ENCODE data around the gene MVP. TPM values are rescaled to one million over a fixed set of nuclear protein-coding genes. Genes with fewer than 3 reads are reported as not detected.

The MVP gene
- total RNA-seq, 1 experiment from 2014 or later: 164 TPM

GRCh38 chr16:29836623-29837022 lies 16.4 kb downstream of the MVP start:
- Mint-ChIP-seq H3K4me3 (ENCODE audit: low read depth, unreplicated experiment) (no peak overlapping the region), H3K9me3 (ENCODE audit: low read depth, unreplicated experiment) (no peaks in the 10 kb centered on the region), H3K27ac (ENCODE audit: unreplicated experiment) (no peak overlapping the region), H3K27me3 (ENCODE audit: unreplicated experiment) (no peaks in the 10 kb centered on the region), H3K4me1 (ENCODE audit: low read depth, unreplicated experiment) (no peaks in the 10 kb centered on the region), H3K36me3 (ENCODE audit: insufficient read depth, unreplicated experiment) (peaks cover 79% of the 10 kb centered on the region)
- DNase-seq: no peak
- no TSS peak for BruUV-seq (replicated peaks)
- CTCF ChIA-PET: interaction anchor here (1.1 kb wide), 1 partner anchor 12 kb away, joined by 3 read pairs; no protein-coding TSS in a partner anchor
- TF ChIP-seq CTCF (IDR thresholded peaks at IDR 0.05; ENCODE audit: unreplicated experiment): no peak
- intact Hi-C loops (cut with micrococcal nuclease; ENCODE audit: unreplicated experiment): no loop called here

DNA sequence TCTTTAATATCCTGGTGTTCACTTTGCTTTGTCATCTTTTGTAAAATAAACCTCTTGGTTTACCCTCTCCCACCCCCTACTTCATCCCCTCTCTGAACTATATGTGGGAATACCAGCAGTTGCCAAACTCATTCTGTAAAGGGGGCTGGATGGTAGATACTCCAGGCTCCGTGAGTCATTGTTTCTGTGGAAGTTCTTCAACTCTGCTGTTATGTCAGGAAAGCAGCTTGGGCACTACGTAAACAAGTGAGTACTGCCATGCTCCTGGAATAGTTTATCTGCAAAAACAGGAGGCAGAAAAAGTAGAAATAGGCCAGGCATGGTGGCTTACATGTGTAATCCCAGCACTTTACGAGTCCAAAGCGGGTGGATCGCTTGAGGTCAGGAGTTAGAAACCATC lies 17.6 kb downstream of the MVP start:
- Mint-ChIP-seq H3K4me1 (ENCODE audit: low read depth, unreplicated experiment) (no peaks in the 10 kb centered on the region), H3K9me3 (ENCODE audit: low read depth, unreplicated experiment) (no peaks in the 10 kb centered on the region), H3K36me3 (ENCODE audit: insufficient read depth, unreplicated experiment) (peaks cover 76% of the 10 kb centered on the region), H3K27me3 (ENCODE audit: unreplicated experiment) (no peaks in the 10 kb centered on the region), H3K27ac (ENCODE audit: unreplicated experiment) (no peak overlapping the region), H3K4me3 (ENCODE audit: low read depth, unreplicated experiment) (no peak overlapping the region)
- DNase-seq: no peak
- no TSS peak for BruUV-seq (replicated peaks)
- TF ChIP-seq CTCF (IDR thresholded peaks at IDR 0.05; ENCODE audit: unreplicated experiment): no peak
- CTCF ChIA-PET: interaction anchor here (0.9 to 1.4 kb wide), 2 partner anchors 10 to 21 kb away, joined by 4 read pairs; partner anchors contain the start of gene PAGR1
- intact Hi-C loops (cut with micrococcal nuclease; ENCODE audit: unreplicated experiment): no loop called here

DNA sequence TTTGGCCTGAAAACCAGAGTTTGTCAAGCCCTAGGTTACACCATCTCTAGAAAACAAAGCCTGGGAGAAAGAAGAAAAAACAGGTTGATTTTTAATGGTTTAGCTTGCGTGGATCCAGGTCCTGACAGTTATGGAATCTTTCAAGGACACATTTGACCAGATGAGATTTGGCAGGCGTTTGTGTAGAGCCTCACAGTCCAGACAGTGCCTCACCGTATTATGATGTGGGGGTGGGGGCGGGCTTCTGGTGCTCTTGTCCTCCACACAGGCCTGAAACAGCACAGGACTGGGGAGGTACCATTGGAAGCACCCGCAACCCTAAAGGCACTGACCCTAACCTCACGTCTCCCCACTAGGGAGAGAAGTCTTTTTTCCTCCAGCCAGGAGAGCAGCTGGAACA lies 19.6 kb downstream of the MVP start:
- CTCF ChIA-PET: interaction anchor here (1.0 kb wide), 1 partner anchor 122 kb away, joined by 7 read pairs; the partner anchor contains the start of gene TMEM219
- Mint-ChIP-seq H3K4me1 (ENCODE audit: low read depth, unreplicated experiment) (no peaks in the 10 kb centered on the region), H3K27me3 (ENCODE audit: unreplicated experiment) (no peaks in the 10 kb centered on the region), H3K9me3 (ENCODE audit: low read depth, unreplicated experiment) (no peaks in the 10 kb centered on the region), H3K27ac (ENCODE audit: unreplicated experiment) (no peak overlapping the region), H3K4me3 (ENCODE audit: low read depth, unreplicated experiment) (no peak overlapping the region), H3K36me3 (ENCODE audit: insufficient read depth, unreplicated experiment) (peaks cover 61% of the 10 kb centered on the region)
- no TSS peak for BruUV-seq (replicated peaks)
- no peak for TF ChIP-seq CTCF (IDR thresholded peaks at IDR 0.05; ENCODE audit: unreplicated experiment)
- intact Hi-C loops (cut with micrococcal nuclease; ENCODE audit: unreplicated experiment): no loop called here
- DNase-seq: no peak

- H3K4me1 Mint-ChIP-seq (ENCODE audit: low read depth, unreplicated experiment): no peaks in the 10 kb centered on the region
- peaks cover 62% of the 10 kb centered on the region for H3K36me3 Mint-ChIP-seq (ENCODE audit: insufficient read depth, unreplicated experiment)
- DNase-seq: no peak
- H3K9me3 Mint-ChIP-seq (ENCODE audit: low read depth, unreplicated experiment): no peaks in the 10 kb centered on the region
- intact Hi-C loops (cut with micrococcal nuclease; ENCODE audit: unreplicated experiment): no loop called here
- no peak overlapping the region for H3K4me3 Mint-ChIP-seq (ENCODE audit: low read depth, unreplicated experiment)
- no peak for TF ChIP-seq CTCF (IDR thresholded peaks at IDR 0.05; ENCODE audit: unreplicated experiment)
- no peak overlapping the region for H3K27ac Mint-ChIP-seq (ENCODE audit: unreplicated experiment)
- BruUV-seq (replicated peaks): no TSS peak
- CTCF ChIA-PET: interaction anchor here (1.0 kb wide), 1 partner anchor 122 kb away, joined by 7 read pairs; the partner anchor contains the start of gene TMEM219
- no peaks in the 10 kb centered on the region for H3K27me3 Mint-ChIP-seq (ENCODE audit: unreplicated experiment)
Observed at GRCh38 chr16:29840240-29840639, 20.0 kb downstream of the MVP start.
